Right hindlimb (tissue), 1 donor: Measurements from ENCODE around the gene IFFO2.
"Not testable (repeated sequence)": the region's sequence is repeated elsewhere in the genome, so short reads cannot be mapped to it uniquely, and the experiment has no call there.

Experiments
- DNase-seq: peaks from one replicate; pipeline ENCODE4 v3.0.0-alpha.2; 2018

Gene IFFO2

GRCh38 chr1:18917071-18917799 lies 39.2 kb downstream of the IFFO2 start:
- no peak for DNase-seq

- DNase-seq, result no peak
Measured at GRCh38 chr1:18915341-18915740, 41.1 kb downstream of the IFFO2 start.

GRCh38 chr1:18913065-18913835 lies 43.2 kb downstream of the IFFO2 start:
- DNase-seq, result peak; percentile 71

- no peak for DNase-seq
Measured at GRCh38 chr1:18912550-18912949, 43.9 kb downstream of the IFFO2 start.

GRCh38 chr1:18908911-18909771 lies 47.3 kb downstream of the IFFO2 start:
- DNase-seq, result no peak

- no peak for DNase-seq
Measured at GRCh38 chr1:18907917-18908845, 48.3 kb downstream of the IFFO2 start.

- DNase-seq, result peak; percentile 80
Measured at GRCh38 chr1:18907021-18907916, 49.2 kb downstream of the IFFO2 start.

- DNase-seq, result no peak
Measured at GRCh38 chr1:18903291-18903756, 53.2 kb downstream of the IFFO2 start.

- DNase-seq, result peak; percentile 99
Measured at GRCh38 chr1:18902523-18903290, 53.8 kb downstream of the IFFO2 start, which contains the start of gene ALDH4A1. Gene ALDH4A1 (minus strand): TSS chr1:18902555. CDS start chr1:18902523, 32 bp downstream.

GRCh38 chr1:18901952-18902522 lies 54.4 kb downstream of the IFFO2 start:
- DNase-seq, result peak; percentile 49

GRCh38 chr1:18901147-18901951 lies 55.1 kb downstream of the IFFO2 start:
- DNase-seq, result no peak

- DNase-seq, result no peak
Measured at GRCh38 chr1:18900303-18900841, 56.1 kb downstream of the IFFO2 start.

GRCh38 chr1:18899363-18900049 lies 57.0 kb downstream of the IFFO2 start:
- DNase-seq, result no peak

GRCh38 chr1:18898567-18898966 lies 57.9 kb downstream of the IFFO2 start:
- DNase-seq, result no peak

- no peak for DNase-seq
Measured at GRCh38 chr1:18895317-18895716, 61.2 kb downstream of the IFFO2 start.

GRCh38 chr1:18893120-18893519 lies 63.4 kb downstream of the IFFO2 start:
- no peak for DNase-seq

GRCh38 chr1:18891858-18892257 lies 64.6 kb downstream of the IFFO2 start:
- DNase-seq, result not testable (repeated sequence)

GRCh38 chr1:18891426-18891780 lies 65.1 kb downstream of the IFFO2 start:
- DNase-seq, result no peak
